GM23338 (cell line): ENCODE data around the gene AIG1. TPM values are rescaled to one million over a fixed set of nuclear protein-coding genes. Genes with fewer than 3 reads are reported as not detected.

ENCODE experiments used
- ATAC-seq: fragments of 200-7000 bp; cut with Tn5 transposase; 3 replicates; pipeline ENCODE4 v1.9.1; 2020
- DNase-seq: peaks from one replicate; pipeline ENCODE4 v3.0.0-alpha.2; 2015; ENCODE audit warnings: low spot score
- H2AFZ ChIP-seq: fragments of 200-600 bp; sonication (generic); 2 replicates; pipeline ENCODE4 v1.8.0; 2016; ENCODE audit warnings: antibody characterized with exemption, mild to moderate bottlenecking, moderate library complexity
- H3F3A ChIP-seq: fragments of 200-600 bp; sonication (generic); replicated peaks from 2 replicates; pipeline ENCODE4 v1.8.0; 2017; ENCODE audit warnings: antibody characterized with exemption, mixed run types, low read depth
- H3K27ac ChIP-seq: fragments of 200-600 bp; sonication (generic); 2 replicates; pipeline ENCODE4 v1.6.1; 2016; ENCODE audit warnings: low read depth
- H3K27me3 ChIP-seq: fragments of 200-600 bp; sonication (generic); 2 replicates; pipeline ENCODE4 v1.8.0; 2016; ENCODE audit warnings: mild to moderate bottlenecking, mixed run types, moderate library complexity; ENCODE audit not compliant: insufficient read depth
- H3K36me3 ChIP-seq: fragments of 200-600 bp; sonication (generic); 2 replicates; pipeline ENCODE4 v1.8.0; 2016; ENCODE audit warnings: mild to moderate bottlenecking; ENCODE audit not compliant: insufficient read depth
- H3K4me1 ChIP-seq: fragments of 200-600 bp; sonication (generic); 2 replicates; pipeline ENCODE4 v1.8.0; 2016; ENCODE audit warnings: mild to moderate bottlenecking, moderate library complexity; ENCODE audit not compliant: insufficient read depth
- H3K4me2 ChIP-seq: fragments of 200-600 bp; sonication (generic); 2 replicates; pipeline ENCODE4 v1.7.1; 2017; ENCODE audit warnings: mixed run types
- H3K4me3 ChIP-seq: fragments of 200-600 bp; sonication (generic); 2 replicates; pipeline ENCODE4 v1.6.1; 2016; ENCODE audit warnings: mixed run types
- H3K79me2 ChIP-seq: fragments of 200-600 bp; sonication (generic); replicated peaks from 2 replicates; pipeline ENCODE4 v1.8.0; 2017; ENCODE audit warnings: mild to moderate bottlenecking; ENCODE audit not compliant: insufficient read depth
- H3K9me2 ChIP-seq: fragments of 200-600 bp; sonication (generic); 2 replicates; pipeline ENCODE4 v1.8.0; 2017; ENCODE audit not compliant: insufficient read depth
- H4K20me1 ChIP-seq: fragments of 200-600 bp; sonication (generic); replicated peaks from 2 replicates; pipeline ENCODE4 v1.8.0; 2017; ENCODE audit warnings: mild to moderate bottlenecking; ENCODE audit not compliant: insufficient read depth
- H3K27ac Mint-ChIP-seq: 2 replicates; pipeline ENCODE4 v1.8.0; 2020; ENCODE audit warnings: inconsistent platforms, mild to moderate bottlenecking, moderate library complexity, mixed read lengths
- H3K27me3 Mint-ChIP-seq: 3 replicates; pipeline ENCODE4 v1.8.0; 2022; ENCODE audit warnings: low read depth, mild to moderate bottlenecking, moderate library complexity, mixed read lengths, inconsistent platforms; ENCODE audit not compliant: insufficient read depth, poor library complexity
- H3K36me3 Mint-ChIP-seq: 3 replicates; pipeline ENCODE4 v1.8.0; 2021; ENCODE audit warnings: low read depth, mild to moderate bottlenecking, inconsistent platforms, moderate library complexity, mixed read lengths
- H3K4me1 Mint-ChIP-seq: 3 replicates; pipeline ENCODE4 v1.8.0; 2020; ENCODE audit warnings: mild to moderate bottlenecking, inconsistent platforms, mixed read lengths
- H3K4me3 Mint-ChIP-seq: 3 replicates; pipeline ENCODE4 v1.8.0; 2021; ENCODE audit warnings: moderate library complexity, mild to moderate bottlenecking, inconsistent platforms, mixed read lengths
- H3K9me3 Mint-ChIP-seq: 3 replicates; pipeline ENCODE4 v1.8.0; 2020; ENCODE audit warnings: moderate library complexity, mild to moderate bottlenecking, inconsistent platforms, mixed read lengths
- JUNB ChIP-seq: IDR thresholded peaks from one replicate; pipeline ENCODE4 v1.6.1; 2016; ENCODE audit warnings: antibody characterized with exemption; ENCODE audit not compliant: unreplicated experiment
- ZNF331 ChIP-seq: fragments of 250-450 bp; sonication (Bioruptor Pico); IDR thresholded peaks from 2 replicates; pipeline ENCODE4 v1.5.0; 2020; ENCODE audit warnings: low read depth, mild to moderate bottlenecking, moderate library complexity
- polyA plus RNA-seq: library from polyadenylated mRNA; unstranded; fragments of >200 nt; fragmentation: Nextera tagmentation; extraction: Ambion mirVana; gene quantifications from 2 replicates; pipeline ENCODE4 v1.2.1, GENCODE V29; 2016
- total RNA-seq: library from RNA; depleted of rRNA; stranded (reverse); fragments of >200 nt; shearing (Covaris generic); gene quantifications from 2 replicates; pipeline ENCODE4 v1.2.3, GENCODE V29; 2014
- TF ChIP-seq, protein P1 (sequence below): IDR thresholded peaks from one replicate; pipeline ENCODE4 v1.6.1; 2018; ENCODE audit warnings: antibody characterized with exemption; ENCODE audit not compliant: unreplicated experiment
- TF ChIP-seq, protein P2 (sequence below): fragments of 250-450 bp; sonication (Bioruptor Pico); IDR thresholded peaks from 2 replicates; pipeline ENCODE4 v1.5.0; 2020; ENCODE audit warnings: mild to moderate bottlenecking, moderate library complexity
- TF ChIP-seq, protein P3 (sequence below), 2 experiments: fragments of 200-600 bp in 1 of 2; sonication (generic) in 1 of 2; conservative IDR thresholded peaks; 2 replicates each; pipeline versions ENCODE4 v1.5.1 to v1.6.1; 2016 to 2017; ENCODE audit warnings: antibody characterized with exemption in 2 of 2, low read depth in 2 of 2, mild to moderate bottlenecking in 2 of 2, moderate library complexity in 1 of 2

AIG1 gene
- total and polyA plus RNA-seq, 2 experiments from 2014 or later: 65.2 to 88.4 TPM

DNA sequence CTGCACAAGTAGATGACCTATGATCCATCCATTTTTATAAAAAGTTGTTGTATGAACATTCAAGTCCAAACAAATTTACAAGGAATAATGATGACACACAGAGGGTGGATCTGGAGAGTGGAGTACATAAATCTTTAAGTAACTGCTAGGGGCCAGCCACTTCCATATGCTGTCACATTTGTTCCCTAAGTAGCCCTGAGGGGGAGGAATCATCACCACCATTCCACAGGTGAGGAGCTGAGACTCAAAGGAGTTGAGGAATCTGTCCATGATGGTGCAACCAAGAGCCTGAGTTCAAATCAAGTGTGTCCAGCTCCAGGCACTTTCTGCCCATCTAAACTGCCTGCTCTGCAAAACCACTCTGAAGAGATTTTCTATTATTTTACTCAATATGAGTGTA, 132.1 kb downstream of the AIG1 start:
- H3K4me1 Mint-ChIP-seq: no peaks in the 10 kb centered on the region
- H3K36me3 Mint-ChIP-seq: peaks cover 3% of the 10 kb centered on the region; the same call in 1 of the 3 replicates
- Histone ChIP-seq H3K4me3 (no peak overlapping the region), H3F3A (no peaks in the 10 kb centered on the region), H3K4me2 (no peak overlapping the region), H4K20me1 (no peaks in the 10 kb centered on the region), H3K36me3 (no peaks in the 10 kb centered on the region), H3K27me3 (no peaks in the 10 kb centered on the region), H3K9me2 (no peaks in the 10 kb centered on the region), H3K79me2 (no peaks in the 10 kb centered on the region), H3K27ac (no peak overlapping the region), H2AFZ (no peak overlapping the region), H3K4me1 (no peaks in the 10 kb centered on the region)
- H3K27me3 Mint-ChIP-seq: no peaks in the 10 kb centered on the region
- ATAC-seq (no peak), DNase-seq (no peak)
- H3K27ac Mint-ChIP-seq: no peak overlapping the region
- TF ChIP-seq ZNF331 (CRISPR knock-in tag): no peak
- TF ChIP-seq, protein P1, sequence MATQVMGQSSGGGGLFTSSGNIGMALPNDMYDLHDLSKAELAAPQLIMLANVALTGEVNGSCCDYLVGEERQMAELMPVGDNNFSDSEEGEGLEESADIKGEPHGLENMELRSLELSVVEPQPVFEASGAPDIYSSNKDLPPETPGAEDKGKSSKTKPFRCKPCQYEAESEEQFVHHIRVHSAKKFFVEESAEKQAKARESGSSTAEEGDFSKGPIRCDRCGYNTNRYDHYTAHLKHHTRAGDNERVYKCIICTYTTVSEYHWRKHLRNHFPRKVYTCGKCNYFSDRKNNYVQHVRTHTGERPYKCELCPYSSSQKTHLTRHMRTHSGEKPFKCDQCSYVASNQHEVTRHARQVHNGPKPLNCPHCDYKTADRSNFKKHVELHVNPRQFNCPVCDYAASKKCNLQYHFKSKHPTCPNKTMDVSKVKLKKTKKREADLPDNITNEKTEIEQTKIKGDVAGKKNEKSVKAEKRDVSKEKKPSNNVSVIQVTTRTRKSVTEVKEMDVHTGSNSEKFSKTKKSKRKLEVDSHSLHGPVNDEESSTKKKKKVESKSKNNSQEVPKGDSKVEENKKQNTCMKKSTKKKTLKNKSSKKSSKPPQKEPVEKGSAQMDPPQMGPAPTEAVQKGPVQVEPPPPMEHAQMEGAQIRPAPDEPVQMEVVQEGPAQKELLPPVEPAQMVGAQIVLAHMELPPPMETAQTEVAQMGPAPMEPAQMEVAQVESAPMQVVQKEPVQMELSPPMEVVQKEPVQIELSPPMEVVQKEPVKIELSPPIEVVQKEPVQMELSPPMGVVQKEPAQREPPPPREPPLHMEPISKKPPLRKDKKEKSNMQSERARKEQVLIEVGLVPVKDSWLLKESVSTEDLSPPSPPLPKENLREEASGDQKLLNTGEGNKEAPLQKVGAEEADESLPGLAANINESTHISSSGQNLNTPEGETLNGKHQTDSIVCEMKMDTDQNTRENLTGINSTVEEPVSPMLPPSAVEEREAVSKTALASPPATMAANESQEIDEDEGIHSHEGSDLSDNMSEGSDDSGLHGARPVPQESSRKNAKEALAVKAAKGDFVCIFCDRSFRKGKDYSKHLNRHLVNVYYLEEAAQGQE: no peak
- H3K4me3 Mint-ChIP-seq: no peak overlapping the region
- H3K9me3 Mint-ChIP-seq: no peaks in the 10 kb centered on the region

DNA sequence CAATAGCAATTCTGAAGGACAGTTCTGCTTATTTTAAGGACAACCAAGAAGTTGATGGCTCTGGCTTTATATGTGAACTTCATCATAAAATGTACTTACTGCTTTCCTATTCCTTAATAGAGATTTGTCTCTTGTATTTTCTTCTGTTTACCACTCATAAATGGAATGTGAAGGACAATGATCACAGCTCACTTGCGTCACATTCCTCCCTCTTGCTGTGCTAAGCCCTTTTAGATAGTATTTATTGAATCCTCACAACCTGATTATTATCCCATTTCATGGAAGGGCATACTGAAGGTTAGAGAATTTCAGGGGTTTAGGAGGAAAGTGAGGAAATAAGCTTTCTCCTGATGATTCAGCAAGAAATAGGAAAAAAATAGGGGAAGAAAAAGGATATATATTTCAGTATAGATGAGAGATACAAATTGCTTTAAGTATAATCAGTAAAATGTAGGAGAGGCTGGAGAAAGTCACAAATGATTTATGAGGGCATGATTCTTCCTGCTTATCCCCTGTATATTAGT, 132.9 kb downstream of the AIG1 start:
- Histone ChIP-seq H4K20me1 (no peaks in the 10 kb centered on the region), H3F3A (no peaks in the 10 kb centered on the region), H3K27ac (no peak overlapping the region), H3K4me3 (no peak overlapping the region), H3K4me2 (no peak overlapping the region), H2AFZ (no peak overlapping the region), H3K79me2 (no peaks in the 10 kb centered on the region), H3K4me1 (no peaks in the 10 kb centered on the region), H3K36me3 (no peaks in the 10 kb centered on the region), H3K9me2 (no peaks in the 10 kb centered on the region), H3K27me3 (no peaks in the 10 kb centered on the region)
- Mint-ChIP-seq H3K27ac (no peak overlapping the region), H3K4me1 (no peaks in the 10 kb centered on the region), H3K27me3 (no peaks in the 10 kb centered on the region), H3K9me3 (no peaks in the 10 kb centered on the region), H3K36me3 (peaks cover 3% of the 10 kb centered on the region; the same call in 1 of the 3 replicates), H3K4me3 (no peak overlapping the region)
- TF ChIP-seq JUNB: no peak
- TF ChIP-seq, protein P2, sequence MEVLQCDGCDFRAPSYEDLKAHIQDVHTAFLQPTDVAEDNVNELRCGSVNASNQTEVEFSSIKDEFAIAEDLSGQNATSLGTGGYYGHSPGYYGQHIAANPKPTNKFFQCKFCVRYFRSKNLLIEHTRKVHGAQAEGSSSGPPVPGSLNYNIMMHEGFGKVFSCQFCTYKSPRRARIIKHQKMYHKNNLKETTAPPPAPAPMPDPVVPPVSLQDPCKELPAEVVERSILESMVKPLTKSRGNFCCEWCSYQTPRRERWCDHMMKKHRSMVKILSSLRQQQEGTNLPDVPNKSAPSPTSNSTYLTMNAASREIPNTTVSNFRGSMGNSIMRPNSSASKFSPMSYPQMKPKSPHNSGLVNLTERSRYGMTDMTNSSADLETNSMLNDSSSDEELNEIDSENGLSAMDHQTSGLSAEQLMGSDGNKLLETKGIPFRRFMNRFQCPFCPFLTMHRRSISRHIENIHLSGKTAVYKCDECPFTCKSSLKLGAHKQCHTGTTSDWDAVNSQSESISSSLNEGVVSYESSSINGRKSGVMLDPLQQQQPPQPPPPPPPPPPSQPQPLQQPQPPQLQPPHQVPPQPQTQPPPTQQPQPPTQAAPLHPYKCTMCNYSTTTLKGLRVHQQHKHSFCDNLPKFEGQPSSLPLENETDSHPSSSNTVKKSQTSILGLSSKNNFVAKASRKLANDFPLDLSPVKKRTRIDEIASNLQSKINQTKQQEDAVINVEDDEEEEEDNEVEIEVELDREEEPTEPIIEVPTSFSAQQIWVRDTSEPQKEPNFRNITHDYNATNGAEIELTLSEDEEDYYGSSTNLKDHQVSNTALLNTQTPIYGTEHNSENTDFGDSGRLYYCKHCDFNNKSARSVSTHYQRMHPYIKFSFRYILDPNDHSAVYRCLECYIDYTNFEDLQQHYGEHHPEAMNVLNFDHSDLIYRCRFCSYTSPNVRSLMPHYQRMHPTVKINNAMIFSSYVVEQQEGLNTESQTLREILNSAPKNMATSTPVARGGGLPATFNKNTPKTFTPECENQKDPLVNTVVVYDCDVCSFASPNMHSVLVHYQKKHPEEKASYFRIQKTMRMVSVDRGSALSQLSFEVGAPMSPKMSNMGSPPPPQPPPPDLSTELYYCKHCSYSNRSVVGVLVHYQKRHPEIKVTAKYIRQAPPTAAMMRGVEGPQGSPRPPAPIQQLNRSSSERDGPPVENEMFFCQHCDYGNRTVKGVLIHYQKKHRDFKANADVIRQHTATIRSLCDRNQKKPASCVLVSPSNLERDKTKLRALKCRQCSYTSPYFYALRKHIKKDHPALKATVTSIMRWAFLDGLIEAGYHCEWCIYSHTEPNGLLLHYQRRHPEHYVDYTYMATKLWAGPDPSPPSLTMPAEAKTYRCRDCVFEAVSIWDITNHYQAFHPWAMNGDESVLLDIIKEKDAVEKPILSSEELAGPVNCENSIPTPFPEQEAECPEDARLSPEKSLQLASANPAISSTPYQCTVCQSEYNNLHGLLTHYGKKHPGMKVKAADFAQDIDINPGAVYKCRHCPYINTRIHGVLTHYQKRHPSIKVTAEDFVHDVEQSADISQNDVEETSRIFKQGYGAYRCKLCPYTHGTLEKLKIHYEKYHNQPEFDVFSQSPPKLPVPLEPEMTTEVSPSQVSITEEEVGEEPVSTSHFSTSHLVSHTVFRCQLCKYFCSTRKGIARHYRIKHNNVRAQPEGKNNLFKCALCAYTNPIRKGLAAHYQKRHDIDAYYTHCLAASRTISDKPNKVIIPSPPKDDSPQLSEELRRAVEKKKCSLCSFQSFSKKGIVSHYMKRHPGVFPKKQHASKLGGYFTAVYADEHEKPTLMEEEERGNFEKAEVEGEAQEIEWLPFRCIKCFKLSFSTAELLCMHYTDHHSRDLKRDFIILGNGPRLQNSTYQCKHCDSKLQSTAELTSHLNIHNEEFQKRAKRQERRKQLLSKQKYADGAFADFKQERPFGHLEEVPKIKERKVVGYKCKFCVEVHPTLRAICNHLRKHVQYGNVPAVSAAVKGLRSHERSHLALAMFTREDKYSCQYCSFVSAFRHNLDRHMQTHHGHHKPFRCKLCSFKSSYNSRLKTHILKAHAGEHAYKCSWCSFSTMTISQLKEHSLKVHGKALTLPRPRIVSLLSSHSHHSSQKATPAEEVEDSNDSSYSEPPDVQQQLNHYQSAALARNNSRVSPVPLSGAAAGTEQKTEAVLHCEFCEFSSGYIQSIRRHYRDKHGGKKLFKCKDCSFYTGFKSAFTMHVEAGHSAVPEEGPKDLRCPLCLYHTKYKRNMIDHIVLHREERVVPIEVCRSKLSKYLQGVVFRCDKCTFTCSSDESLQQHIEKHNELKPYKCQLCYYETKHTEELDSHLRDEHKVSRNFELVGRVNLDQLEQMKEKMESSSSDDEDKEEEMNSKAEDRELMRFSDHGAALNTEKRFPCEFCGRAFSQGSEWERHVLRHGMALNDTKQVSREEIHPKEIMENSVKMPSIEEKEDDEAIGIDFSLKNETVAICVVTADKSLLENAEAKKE: no peak
- TF ChIP-seq, protein P3, sequence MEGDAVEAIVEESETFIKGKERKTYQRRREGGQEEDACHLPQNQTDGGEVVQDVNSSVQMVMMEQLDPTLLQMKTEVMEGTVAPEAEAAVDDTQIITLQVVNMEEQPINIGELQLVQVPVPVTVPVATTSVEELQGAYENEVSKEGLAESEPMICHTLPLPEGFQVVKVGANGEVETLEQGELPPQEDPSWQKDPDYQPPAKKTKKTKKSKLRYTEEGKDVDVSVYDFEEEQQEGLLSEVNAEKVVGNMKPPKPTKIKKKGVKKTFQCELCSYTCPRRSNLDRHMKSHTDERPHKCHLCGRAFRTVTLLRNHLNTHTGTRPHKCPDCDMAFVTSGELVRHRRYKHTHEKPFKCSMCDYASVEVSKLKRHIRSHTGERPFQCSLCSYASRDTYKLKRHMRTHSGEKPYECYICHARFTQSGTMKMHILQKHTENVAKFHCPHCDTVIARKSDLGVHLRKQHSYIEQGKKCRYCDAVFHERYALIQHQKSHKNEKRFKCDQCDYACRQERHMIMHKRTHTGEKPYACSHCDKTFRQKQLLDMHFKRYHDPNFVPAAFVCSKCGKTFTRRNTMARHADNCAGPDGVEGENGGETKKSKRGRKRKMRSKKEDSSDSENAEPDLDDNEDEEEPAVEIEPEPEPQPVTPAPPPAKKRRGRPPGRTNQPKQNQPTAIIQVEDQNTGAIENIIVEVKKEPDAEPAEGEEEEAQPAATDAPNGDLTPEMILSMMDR (conservative IDR thresholded peaks at IDR 0.05; ENCODE audit: low read depth in 2 of 2): no peak
- no peak for DNase-seq
- no peak for ATAC-seq
